Measurements from ENCODE around the gene ZNF600. TPM values are rescaled to one million over a fixed set of nuclear protein-coding genes. Genes with fewer than 3 reads are reported as not detected.
"Not testable (repeated sequence)": the region's sequence is repeated elsewhere in the genome, so short reads cannot be mapped to it uniquely, and the experiment has no call there.

ZNF600 gene
- total RNA-seq, 4 donors from 2014 or later = 8.8 to 15.3 (median 12.4) TPM

DNA sequence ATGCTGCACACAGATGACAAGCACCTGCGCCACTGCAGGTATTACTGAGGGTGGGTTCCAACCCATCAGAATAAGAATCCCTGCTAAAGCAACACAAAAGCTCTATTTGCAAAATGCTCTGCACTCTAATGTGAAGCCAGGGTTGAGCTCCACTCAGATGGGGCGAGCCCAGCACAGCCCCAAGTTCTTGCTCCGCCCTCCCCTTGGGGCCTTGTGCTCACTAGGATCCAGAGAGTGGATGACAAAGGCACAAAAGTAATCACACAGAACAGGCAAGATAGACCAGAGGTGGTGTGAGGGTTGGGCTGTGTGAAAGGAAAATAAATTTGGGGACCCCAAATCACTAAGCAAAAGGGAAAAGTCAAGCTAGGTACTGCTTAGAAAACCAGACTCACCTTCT, 43.5 kb downstream of the ZNF600 start:
- DNase-seq = no peak
- intact Hi-C loops (cut with DNase I) = loop anchor here (10.0 kb wide), 1 partner anchor 498 kb away; no protein-coding TSS in a partner anchor
- 88 to 96% methylated on average over 3 of the region's 3 CpGs for whole genome bisulfite sequencing, 2 donors
- Histone ChIP-seq H3K27me3 (no peaks in the 10 kb centered on the region), H3K36me3 (no peaks in the 10 kb centered on the region), H3K27ac (no peak overlapping the region), H3K4me3 (replicated peaks in 1 of 3) (no peak overlapping the region), H3K4me1 (no peaks in the 10 kb centered on the region), H3K9me3 (no peaks in the 10 kb centered on the region)
- TF ChIP-seq POLR2A (IDR thresholded peaks at IDR 0.05) (no peak), CTCF (IDR thresholded peaks at IDR 0.05) (no peak)

- intact Hi-C loops (cut with DNase I) = loop anchor here (10.0 kb wide), 1 partner anchor 498 kb away; no protein-coding TSS in a partner anchor
- Histone ChIP-seq H3K4me3 (replicated peaks in 1 of 3) (no peak overlapping the region), H3K4me1 (peaks cover 4 to 5% of the 10 kb centered on the region in 2 donors), H3K36me3 (no peaks in the 10 kb centered on the region), H3K27ac (no peak overlapping the region), H3K27me3 (no peaks in the 10 kb centered on the region), H3K9me3 (no peaks in the 10 kb centered on the region)
- no peak for DNase-seq
- 61 to 65% methylated on average over 3 of the region's 3 CpGs for WGBS, 2 donors
- TF ChIP-seq CTCF (IDR thresholded peaks at IDR 0.05) = no peak
- no peak for TF ChIP-seq POLR2A (IDR thresholded peaks at IDR 0.05)
Measured at GRCh38 chr19:52742516-52742915, 44.1 kb downstream of the ZNF600 start.

GRCh38 chr19:52741951-52742485, 44.6 kb downstream of the ZNF600 start:
- Histone ChIP-seq H3K4me3 (replicated peaks in 1 of 3) (no peak overlapping the region), H3K36me3 (no peaks in the 10 kb centered on the region), H3K27ac (no peak overlapping the region), H3K27me3 (no peaks in the 10 kb centered on the region), H3K4me1 (peaks cover 8 to 9% of the 10 kb centered on the region in 2 donors), H3K9me3 (no peaks in the 10 kb centered on the region)
- TF ChIP-seq POLR2A (IDR thresholded peaks at IDR 0.05) (no peak), CTCF (IDR thresholded peaks at IDR 0.05) (no peak)
- intact Hi-C loops (cut with DNase I) = loop anchor here (10.0 kb wide), 1 partner anchor 497 kb away; no protein-coding TSS in a partner anchor
- no peak for DNase-seq
- WGBS, 2 donors = 78 to 85% methylated on average over 6 of the region's 6 CpGs

- not testable (repeated sequence) for H3K27ac ChIP-seq; H3K9me3 ChIP-seq; DNase-seq; H3K36me3 ChIP-seq; H3K27me3 ChIP-seq; H3K4me3 ChIP-seq (replicated peaks in 1 of 3)
- intact Hi-C loops (cut with DNase I) = loop anchor here (10.0 kb wide), 1 partner anchor 497 kb away; no protein-coding TSS in a partner anchor
- peaks cover 8 to 11% of the 10 kb centered on the region in 2 donors for H3K4me1 ChIP-seq
- 77 to 84% methylated on average over 7 of the region's 7 CpGs for WGBS, 2 donors
Measured at GRCh38 chr19:52741371-52741770, 45.2 kb downstream of the ZNF600 start.

DNA sequence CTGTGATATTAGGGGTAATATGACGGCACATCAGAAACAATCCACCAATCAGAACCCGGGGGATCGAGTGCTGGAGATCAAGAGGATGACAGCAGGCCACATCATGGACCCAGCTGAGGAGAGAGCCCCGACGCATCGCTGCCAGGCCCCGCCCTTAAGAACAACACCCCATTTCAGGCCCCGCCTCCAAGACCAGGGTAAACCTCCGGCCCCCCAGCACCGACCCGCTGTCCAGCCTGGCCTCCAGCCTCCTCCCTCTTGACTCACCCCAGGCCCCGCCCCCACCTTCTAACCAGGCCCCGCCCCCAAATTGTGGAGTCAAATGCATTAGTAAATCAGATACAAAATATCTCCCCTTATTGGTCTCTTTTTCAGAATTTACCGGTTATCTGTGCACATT, 47.0 kb downstream of the ZNF600 start:
- Histone ChIP-seq H3K9me3 (no peaks in the 10 kb centered on the region), H3K4me1 (peaks cover 13 to 23% of the 10 kb centered on the region in 2 donors), H3K27ac (no peak overlapping the region), H3K4me3 (replicated peaks in 1 of 3) (no peak overlapping the region), H3K27me3 (no peaks in the 10 kb centered on the region), H3K36me3 (no peaks in the 10 kb centered on the region)
- intact Hi-C loops (cut with DNase I) = no loop called here
- DNase-seq = no peak
- 92 to 94% methylated on average over 14 of the region's 14 CpGs for WGBS, 2 donors
- no peak for TF ChIP-seq POLR2A (IDR thresholded peaks at IDR 0.05)
- no peak for TF ChIP-seq CTCF (IDR thresholded peaks at IDR 0.05)
